Esophagus mucosa (tissue), 1 donor: ENCODE results near the gene PKP3. TPM values are rescaled to one million over a fixed set of nuclear protein-coding genes. Genes with fewer than 3 reads are reported as not detected.
"Not testable (repeated sequence)": the region's sequence is repeated elsewhere in the genome, so short reads cannot be mapped to it uniquely, and the experiment has no call there.

Experiments used
- ATAC-seq: fragments of 200-7000 bp; cut with Tn5 transposase; one replicate; pipeline ENCODE4 v1.9.1; 2020
- total RNA-seq: library from RNA; stranded (reverse); gene quantifications from one replicate; pipeline ENCODE4 v1.2.4, GENCODE V29; 2023
- donor health status: DM: yes; HTN: yes; CAD: no.

PKP3 gene
- total RNA-seq, 1 donor from 2014 or later = 359 TPM

- ATAC-seq = no peak
Observed at GRCh38 chr11:379205-380094, 14.6 kb upstream of the PKP3 start.

GRCh38 chr11:380095-380480 is 13.9 kb upstream of the PKP3 start:
- ATAC-seq = no peak

- no peak for ATAC-seq
Observed at GRCh38 chr11:380491-380890, 13.5 kb upstream of the PKP3 start.

- no peak for ATAC-seq
Observed at GRCh38 chr11:380996-381395, 13.0 kb upstream of the PKP3 start.

GRCh38 chr11:381501-382072 is 12.4 kb upstream of the PKP3 start:
- no peak for ATAC-seq

- ATAC-seq = no peak
Observed at GRCh38 chr11:382081-382629, 11.9 kb upstream of the PKP3 start.

GRCh38 chr11:383431-383830 is 10.6 kb upstream of the PKP3 start:
- no peak for ATAC-seq

GRCh38 chr11:384511-384910 is 9.5 kb upstream of the PKP3 start:
- no peak for ATAC-seq

GRCh38 chr11:385594-386351 is 8.2 kb upstream of the PKP3 start:
- ATAC-seq = no peak

- no peak for ATAC-seq
Observed at GRCh38 chr11:386483-386882, 7.5 kb upstream of the PKP3 start.

- ATAC-seq = no peak
Observed at GRCh38 chr11:387193-387793, 6.7 kb upstream of the PKP3 start.

GRCh38 chr11:389369-389768 is 4.6 kb upstream of the PKP3 start:
- ATAC-seq = not testable (repeated sequence)

- no peak for ATAC-seq
Observed at GRCh38 chr11:390175-390574, 3.8 kb upstream of the PKP3 start.

GRCh38 chr11:391117-392017 is 2.6 kb upstream of the PKP3 start:
- no peak for ATAC-seq

- peak; percentile 3 for ATAC-seq
Observed at GRCh38 chr11:392102-392777, 1.8 kb upstream of the PKP3 start.

GRCh38 chr11:393219-394033 is 583 bp upstream of the PKP3 start:
- ATAC-seq = peak; percentile 81

- ATAC-seq = no peak
Observed at GRCh38 chr11:394858-395655, 1.0 kb downstream of the PKP3 start.

GRCh38 chr11:395866-396265 is 1.9 kb downstream of the PKP3 start:
- ATAC-seq = peak; percentile 36

- no peak for ATAC-seq
Observed at GRCh38 chr11:396511-396947, 2.5 kb downstream of the PKP3 start.
